GM23338 (cell line): ENCODE data around the gene RNF44.

Experiments
- CREB1 ChIP-seq: fragments of 250-450 bp; sonication (Bioruptor Pico); IDR thresholded peaks from 2 replicates; pipeline ENCODE4 v1.5.0; 2020; ENCODE audit warnings: low read depth, mild to moderate bottlenecking, moderate library complexity
- CTCF ChIP-seq, 2 experiments: fragments of 200-600 bp in 1 of 2; sonication (generic) in 1 of 2; conservative IDR thresholded peaks; 2 replicates each; pipeline versions ENCODE4 v1.5.1 to v1.6.1; 2016 to 2017; ENCODE audit warnings: antibody characterized with exemption in 2 of 2, low read depth in 2 of 2, mild to moderate bottlenecking in 2 of 2, moderate library complexity in 1 of 2
- EZH2 ChIP-seq: fragments of 200-600 bp; sonication (generic); IDR thresholded peaks from one replicate; pipeline ENCODE4 v1.8.0; 2017; ENCODE audit warnings: antibody characterized with exemption, mild to moderate bottlenecking, low read depth; ENCODE audit not compliant: unreplicated experiment
- EZH2phosphoT487 ChIP-seq: fragments of 200-600 bp; sonication (generic); IDR thresholded peaks from one replicate; pipeline ENCODE4 v1.8.1; 2018; ENCODE audit warnings: antibody characterized with exemption; ENCODE audit not compliant: unreplicated experiment
- JUNB ChIP-seq: IDR thresholded peaks from one replicate; pipeline ENCODE4 v1.6.1; 2016; ENCODE audit warnings: antibody characterized with exemption; ENCODE audit not compliant: unreplicated experiment
- NANOG ChIP-seq: IDR thresholded peaks from 2 replicates; pipeline ENCODE4 v1.6.1; 2016; ENCODE audit warnings: antibody characterized with exemption, borderline replicate concordance
- POLR2AphosphoS5 ChIP-seq: IDR thresholded peaks from 2 replicates; pipeline ENCODE4 v1.6.1; 2016; ENCODE audit warnings: antibody characterized with exemption, low read depth
- REST ChIP-seq: IDR thresholded peaks from one replicate; pipeline ENCODE4 v1.6.1; 2018; ENCODE audit warnings: antibody characterized with exemption; ENCODE audit not compliant: unreplicated experiment
- ZNF114 ChIP-seq: fragments of 250-450 bp; sonication (Bioruptor Pico); IDR thresholded peaks from 2 replicates; pipeline ENCODE4 v1.5.0; 2020; ENCODE audit warnings: mild to moderate bottlenecking, moderate library complexity
- ZNF331 ChIP-seq: fragments of 250-450 bp; sonication (Bioruptor Pico); IDR thresholded peaks from 2 replicates; pipeline ENCODE4 v1.5.0; 2020; ENCODE audit warnings: low read depth, mild to moderate bottlenecking, moderate library complexity
- ZNF462 ChIP-seq: fragments of 250-450 bp; sonication (Bioruptor Pico); IDR thresholded peaks from 2 replicates; pipeline ENCODE4 v1.5.0; 2020; ENCODE audit warnings: mild to moderate bottlenecking, moderate library complexity

- TF ChIP-seq CTCF (conservative IDR thresholded peaks at IDR 0.05; ENCODE audit: low read depth in 2 of 2) (no peak), POLR2AphosphoS5 (no peak), ZNF114 (CRISPR knock-in tag) (no peak), NANOG (no peak), EZH2phosphoT487 (no peak), EZH2 (no peak), JUNB (no peak), ZNF331 (no peak), REST (no peak), CREB1 (no peak), ZNF462 (CRISPR knock-in tag) (no peak)
Measured at GRCh38 chr5:176575488-176576422, 38.6 kb upstream of the RNF44 start.
